DMS 273 (cell line): ENCODE measurements around the gene POLD3.

Source experiments
- DNase-seq: peaks from one replicate; lab custom pipeline; 2025; ENCODE audit not compliant: unreplicated experiment; lab: John Stamatoyannopoulos, UW

POLD3 gene

GRCh38 chr11:74672332-74672955 lies 80.1 kb downstream of the POLD3 start:
- peak; percentile 43 for DNase-seq

GRCh38 chr11:74672956-74673692 lies 80.7 kb downstream of the POLD3 start:
- peak; percentile 73 for DNase-seq

- no peak for DNase-seq
Measured at GRCh38 chr11:74673693-74674360, 81.4 kb downstream of the POLD3 start.

- DNase-seq = no peak
Measured at GRCh38 chr11:74675761-74676160, 83.4 kb downstream of the POLD3 start.

GRCh38 chr11:74676596-74676995 lies 84.2 kb downstream of the POLD3 start:
- DNase-seq = no peak

GRCh38 chr11:74677131-74677530 lies 84.7 kb downstream of the POLD3 start:
- no peak for DNase-seq

- no peak for DNase-seq
Measured at GRCh38 chr11:74678041-74678440, 85.7 kb downstream of the POLD3 start.

- DNase-seq = no peak
Measured at GRCh38 chr11:74678591-74679512, 86.5 kb downstream of the POLD3 start.

- no peak for DNase-seq
Measured at GRCh38 chr11:74679513-74679865, 87.1 kb downstream of the POLD3 start.

GRCh38 chr11:74680035-74680671 lies 87.8 kb downstream of the POLD3 start:
- no peak for DNase-seq

GRCh38 chr11:74680703-74681531 lies 88.5 kb downstream of the POLD3 start:
- DNase-seq = no peak

- no peak for DNase-seq
Measured at GRCh38 chr11:74681686-74682651, 89.6 kb downstream of the POLD3 start.

GRCh38 chr11:74682731-74683278 lies 90.4 kb downstream of the POLD3 start:
- no peak for DNase-seq

GRCh38 chr11:74683279-74683871 lies 91.0 kb downstream of the POLD3 start:
- DNase-seq = no peak

- DNase-seq = no peak
Measured at GRCh38 chr11:74683941-74684481, 91.6 kb downstream of the POLD3 start.

- no peak for DNase-seq
Measured at GRCh38 chr11:74684661-74685060, 92.3 kb downstream of the POLD3 start.

- no peak for DNase-seq
Measured at GRCh38 chr11:74685338-74685737, 93.0 kb downstream of the POLD3 start.

GRCh38 chr11:74685905-74686304 lies 93.5 kb downstream of the POLD3 start:
- no peak for DNase-seq
